AG20443 (cell line): ENCODE measurements around the gene SSTR4.

Experiments used
- DNase-seq: peaks from one replicate; pipeline ENCODE4 v3.0.0; 2012; ENCODE audit warnings: low spot score, mixed read lengths

The SSTR4 gene

GRCh38 chr20:23086931-23087411 is 51.9 kb downstream of the SSTR4 start:
- no peak for DNase-seq

DNA sequence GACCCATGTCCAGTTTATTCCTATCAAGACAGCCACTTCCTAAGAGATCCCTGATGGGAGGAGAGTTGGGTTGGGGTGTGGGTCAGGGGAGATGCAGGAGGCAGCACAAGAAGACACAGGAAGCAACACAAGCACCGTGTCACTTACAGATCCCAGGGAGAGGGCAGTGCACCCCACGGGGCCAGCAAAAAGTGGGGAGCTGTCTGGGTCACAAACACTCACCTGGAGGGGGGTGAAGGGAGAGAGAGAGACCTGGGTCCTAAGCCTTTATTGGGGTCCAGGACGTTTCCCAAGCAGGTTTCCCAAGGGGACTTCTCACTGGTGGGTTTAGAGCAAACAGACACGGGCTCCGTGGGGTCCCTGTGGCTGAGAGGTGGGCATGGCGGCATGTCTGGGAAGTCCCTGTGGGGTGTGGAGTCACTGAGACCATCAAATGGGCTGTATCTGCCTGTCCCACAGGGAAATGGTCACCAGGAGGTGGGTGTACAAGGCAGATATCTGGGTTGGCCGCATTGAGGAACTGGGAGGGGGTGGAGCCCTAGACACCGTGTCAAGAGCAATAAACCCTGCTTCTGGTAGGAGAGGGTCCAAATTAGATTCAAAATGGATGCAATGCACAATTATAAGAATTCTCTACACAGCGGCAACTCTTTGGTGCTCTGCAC is 52.6 kb downstream of the SSTR4 start:
- DNase-seq, result no peak
